HG03045 (cell line): ENCODE results near the gene KRTAP5-11.
"Not testable (repeated sequence)": the region's sequence is repeated elsewhere in the genome, so short reads cannot be mapped to it uniquely, and the experiment has no call there.

Source experiments
- ATAC-seq: cut with Tn5 transposase; IDR thresholded peaks from one replicate; pipeline ENCODE4 v1.9.1; 2021; ENCODE audit warnings: mild to moderate bottlenecking, moderate library complexity; ENCODE audit not compliant: unreplicated experiment

KRTAP5-11 gene

DNA sequence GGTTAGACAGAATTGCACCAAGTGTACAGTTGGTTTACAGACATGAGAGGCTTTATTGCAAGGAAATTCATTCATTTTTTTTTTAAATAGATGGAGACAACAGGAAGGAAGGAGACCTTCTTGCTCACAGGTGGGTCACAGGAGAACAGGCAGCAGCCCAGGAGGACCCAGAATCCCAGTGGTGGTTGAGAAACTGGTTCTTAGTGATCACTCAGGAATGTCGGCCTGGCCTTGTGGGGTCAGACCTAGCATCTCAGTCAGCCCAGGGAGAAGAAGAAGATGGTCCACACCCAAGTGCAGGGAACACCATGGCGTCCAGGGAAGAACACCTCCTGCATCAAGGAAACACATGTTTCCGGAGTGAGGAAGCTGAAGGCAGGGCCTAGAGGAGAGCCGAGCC lies 849 bp downstream of the KRTAP5-11 start:
- no peak for ATAC-seq

DNA sequence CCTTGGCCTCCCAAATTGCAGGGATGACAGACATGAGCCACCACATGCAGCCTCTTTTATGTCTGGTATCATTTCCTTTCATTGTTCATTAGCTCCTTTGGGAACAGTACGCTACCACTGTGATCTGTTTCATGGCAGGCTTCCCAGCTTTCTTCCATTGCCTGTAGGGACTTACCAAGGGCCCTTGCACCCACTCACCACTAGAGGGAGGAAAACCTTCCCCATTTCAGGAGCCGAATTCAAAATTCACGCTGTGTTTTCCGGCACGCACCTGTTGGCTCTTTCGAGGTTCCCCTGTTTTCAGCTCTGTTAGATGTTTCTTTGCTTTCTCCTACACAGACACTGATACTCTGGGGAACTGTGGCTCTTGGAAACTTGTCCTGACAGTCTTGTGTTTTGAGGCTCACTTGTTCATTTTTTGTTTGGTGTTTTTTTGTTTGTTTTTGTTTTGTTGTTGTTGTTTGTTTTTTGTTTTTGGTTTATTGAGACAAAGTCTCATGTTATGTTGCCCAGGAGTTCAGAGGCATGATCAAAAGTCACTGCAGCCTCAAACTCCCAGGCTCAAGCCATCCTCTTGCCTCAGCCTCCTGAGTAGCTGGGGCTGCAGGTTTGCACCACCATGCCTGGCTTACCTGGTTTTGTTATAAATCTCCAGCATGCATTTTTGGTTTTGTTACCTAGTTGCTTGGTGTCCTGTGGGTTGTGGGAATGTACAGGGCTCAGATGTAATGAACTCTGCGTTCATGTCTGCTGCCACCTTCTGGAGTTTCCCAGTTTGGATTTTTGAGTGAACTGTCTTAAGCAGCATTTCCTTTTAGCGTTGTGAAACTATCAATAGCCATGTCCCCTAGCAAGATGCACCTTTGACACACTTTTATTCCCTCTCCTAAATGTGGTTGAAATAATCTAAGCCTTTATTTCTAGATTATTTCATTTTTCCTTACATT lies 2.3 kb downstream of the KRTAP5-11 start:
- ATAC-seq: no peak

- not testable (repeated sequence) for ATAC-seq
Observed at GRCh38 chr11:71579513-71579912, 3.2 kb downstream of the KRTAP5-11 start.

GRCh38 chr11:71577469-71578004 lies 5.1 kb downstream of the KRTAP5-11 start:
- no peak for ATAC-seq

DNA sequence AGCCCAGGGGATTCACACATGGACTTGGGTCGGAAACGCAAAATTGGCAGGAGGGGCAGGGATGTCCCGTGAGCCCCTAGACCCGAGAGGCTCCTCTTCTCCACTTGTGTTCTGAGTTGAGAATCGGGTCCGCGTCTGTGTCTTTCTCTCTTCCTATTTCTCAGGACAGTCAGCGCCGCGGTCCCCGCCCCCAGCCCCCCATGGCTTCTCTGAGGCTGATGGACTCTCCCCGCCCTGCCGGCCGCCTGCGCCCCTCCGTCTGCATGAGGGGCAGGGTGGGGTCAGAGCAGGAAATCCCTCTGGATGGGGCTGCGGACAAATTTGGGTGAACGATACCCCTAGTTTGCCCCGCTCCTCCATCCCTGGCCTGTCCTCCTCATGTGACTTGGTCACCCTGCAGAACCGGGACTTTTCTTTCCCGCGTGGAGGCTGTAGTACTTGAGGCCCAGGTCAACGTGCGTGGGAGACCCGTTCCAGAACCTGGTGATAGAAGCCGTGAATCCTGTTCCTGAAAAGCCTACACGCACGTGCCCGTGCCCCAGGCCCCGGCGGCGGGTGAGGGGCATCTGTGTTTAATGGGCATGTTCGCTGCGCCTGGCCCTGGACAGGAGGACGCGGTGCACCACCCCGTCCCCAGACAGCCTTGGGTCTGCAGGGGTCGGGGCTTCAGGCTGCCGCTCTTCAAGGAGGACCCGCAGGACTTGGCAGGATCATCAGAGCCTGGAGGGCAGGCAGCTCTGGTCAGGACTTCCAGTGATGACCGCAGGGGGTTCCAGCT lies 5.8 kb downstream of the KRTAP5-11 start:
- not testable (repeated sequence) for ATAC-seq

GRCh38 chr11:71575723-71576424 lies 6.8 kb downstream of the KRTAP5-11 start:
- no peak for ATAC-seq

DNA sequence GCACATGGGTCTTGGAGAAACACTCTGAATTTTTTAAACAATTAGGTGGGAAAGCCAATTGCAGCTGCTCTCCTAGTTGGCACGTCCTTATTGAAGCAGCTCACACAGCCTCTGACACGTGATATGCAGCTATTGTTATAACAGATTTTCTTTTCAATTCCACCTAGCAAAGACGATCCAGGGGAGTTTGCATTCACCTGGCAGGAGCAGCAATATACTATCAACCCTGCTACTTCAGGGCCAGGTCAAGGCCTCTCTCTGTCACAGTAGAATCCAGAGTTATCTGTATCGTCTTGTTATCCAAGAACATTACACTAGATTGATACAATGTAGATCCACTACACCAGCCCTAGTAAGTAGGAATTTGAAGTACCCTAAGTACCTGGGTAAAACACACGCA lies 8.3 kb downstream of the KRTAP5-11 start:
- ATAC-seq: no peak

- ATAC-seq: no peak
Observed at GRCh38 chr11:71572811-71573210, 9.9 kb downstream of the KRTAP5-11 start.

- ATAC-seq: not testable (repeated sequence)
Observed at GRCh38 chr11:71571101-71571850, 11.4 kb downstream of the KRTAP5-11 start.

DNA sequence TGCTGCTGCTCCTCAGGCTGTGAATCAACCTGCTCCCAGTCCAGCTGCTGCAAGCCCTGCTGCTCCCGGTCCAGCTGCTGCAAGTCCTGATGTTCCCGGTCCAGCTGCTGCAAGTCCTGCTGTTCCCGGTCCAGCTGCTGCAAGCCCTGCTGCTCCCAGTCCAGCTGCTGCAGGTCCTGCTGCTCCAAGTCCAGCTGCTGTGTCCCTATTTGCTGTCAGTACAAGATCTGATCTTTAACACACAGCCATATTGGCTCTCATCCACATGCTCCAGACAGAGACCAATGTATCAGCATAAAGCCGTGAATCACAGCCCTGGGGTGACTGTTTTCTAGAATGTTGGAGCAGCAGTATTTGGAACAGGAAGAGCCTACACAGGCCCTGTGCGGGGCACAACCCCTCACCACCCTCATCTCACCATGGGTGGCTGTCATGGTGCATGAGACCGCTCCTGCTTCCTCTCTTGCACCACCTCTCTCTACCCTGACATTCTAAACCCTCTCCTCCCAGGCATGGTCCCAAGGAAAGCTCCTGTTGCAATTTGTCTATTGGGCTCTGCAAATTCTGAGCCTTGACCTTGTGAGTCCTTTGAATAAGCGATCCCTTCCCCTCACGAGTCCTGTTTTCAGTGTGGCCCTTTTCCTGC lies 13.8 kb downstream of the KRTAP5-11 start:
- ATAC-seq: no peak

DNA sequence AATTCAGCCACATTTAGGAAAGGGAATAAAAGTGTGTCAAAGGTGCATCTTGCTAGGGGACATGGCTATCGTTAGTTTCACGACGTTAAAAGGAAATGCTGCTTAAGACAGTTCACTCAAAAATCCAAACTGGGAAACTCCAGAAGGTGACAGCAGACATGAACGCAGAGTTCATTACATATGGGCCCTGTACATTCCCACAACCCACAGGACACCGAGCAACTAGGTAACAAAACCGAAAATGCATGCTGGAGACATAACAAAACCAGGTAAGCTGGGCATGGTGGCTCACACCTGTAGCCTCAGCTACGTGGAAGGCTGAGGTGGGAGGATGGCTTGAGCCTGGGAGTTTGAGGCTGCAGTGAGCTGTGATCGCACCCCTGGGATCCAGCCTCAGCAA lies 15.0 kb downstream of the KRTAP5-11 start:
- ATAC-seq: not testable (repeated sequence)

- ATAC-seq: not testable (repeated sequence)
Observed at GRCh38 chr11:71566626-71567599, 15.8 kb downstream of the KRTAP5-11 start.

DNA sequence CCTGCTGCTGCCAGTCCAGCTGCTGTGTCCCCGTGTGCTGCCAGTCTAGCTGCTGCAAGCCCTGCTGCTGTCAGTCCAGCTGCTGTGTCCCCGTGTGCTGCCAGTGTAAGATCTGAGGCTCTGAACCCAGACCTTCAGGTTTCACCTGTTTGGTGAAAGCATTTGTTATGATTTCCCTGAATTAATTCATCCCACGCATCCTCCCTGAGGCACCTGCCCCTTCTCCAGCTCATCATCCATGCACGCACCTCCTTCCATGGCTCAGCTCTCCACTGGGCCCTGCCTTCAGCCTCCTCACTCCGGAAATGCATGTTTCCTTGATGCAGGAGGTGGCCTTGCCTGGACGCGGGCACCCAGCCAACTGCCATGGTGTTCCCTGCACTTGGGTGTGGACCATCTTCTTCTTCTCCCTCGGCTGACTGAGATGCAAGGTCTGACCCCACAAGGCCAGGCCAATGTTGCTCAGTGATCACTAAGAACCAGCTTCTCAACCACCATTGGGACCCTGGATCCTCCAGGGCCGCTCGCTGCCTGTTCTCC lies 16.5 kb downstream of the KRTAP5-11 start:
- ATAC-seq: no peak

DNA sequence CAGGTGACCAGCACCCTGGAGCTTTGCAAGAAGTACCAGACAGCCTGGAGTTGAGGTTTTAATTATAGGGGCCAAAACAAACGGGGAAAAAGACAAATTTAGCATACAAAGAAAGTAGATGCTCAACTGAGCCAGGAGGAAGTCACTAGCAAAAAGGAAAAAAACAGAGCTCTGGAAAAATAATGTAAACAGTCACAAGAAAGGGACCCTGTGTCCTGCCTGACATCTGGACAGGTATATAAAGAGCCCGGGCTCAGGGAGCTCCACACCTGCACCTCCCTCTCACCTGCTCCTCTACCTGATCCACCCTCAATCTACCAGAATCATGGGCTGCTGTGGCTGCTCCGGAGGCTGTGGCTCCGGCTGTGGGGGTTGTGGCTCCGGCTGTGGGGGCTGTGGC lies 17.4 kb downstream of the KRTAP5-11 start, which contains the start of gene KRTAP5-10:
TSS of gene KRTAP5-10 (plus strand) at position 301 of the 400 bp plus-strand sequence. CDS start at position 326, 25 bp downstream.
- ATAC-seq: no peak

GRCh38 chr11:71564430-71564829 lies 18.2 kb downstream of the KRTAP5-11 start:
- no peak for ATAC-seq

DNA sequence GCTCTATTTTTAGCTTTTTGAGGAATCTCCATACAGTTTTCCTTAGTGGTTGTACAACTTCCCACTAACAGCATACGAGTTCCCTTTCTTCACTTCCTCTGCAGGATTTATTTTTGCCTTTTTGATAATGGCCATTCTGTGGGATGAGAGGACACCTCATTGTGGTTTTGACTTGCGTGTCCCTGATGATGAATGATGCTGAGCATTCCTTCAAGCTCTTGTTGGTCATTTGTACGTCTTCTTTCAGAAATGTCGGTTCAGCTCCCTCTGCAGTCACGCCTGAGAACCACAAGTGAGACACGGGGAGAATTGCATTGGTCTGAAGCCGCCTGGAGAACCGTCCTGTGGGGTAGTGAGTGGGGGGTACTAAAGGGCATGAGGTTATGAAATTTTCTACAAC lies 19.3 kb downstream of the KRTAP5-11 start:
- ATAC-seq: no peak

- no peak for ATAC-seq
Observed at GRCh38 chr11:71562120-71562519, 20.6 kb downstream of the KRTAP5-11 start.

DNA sequence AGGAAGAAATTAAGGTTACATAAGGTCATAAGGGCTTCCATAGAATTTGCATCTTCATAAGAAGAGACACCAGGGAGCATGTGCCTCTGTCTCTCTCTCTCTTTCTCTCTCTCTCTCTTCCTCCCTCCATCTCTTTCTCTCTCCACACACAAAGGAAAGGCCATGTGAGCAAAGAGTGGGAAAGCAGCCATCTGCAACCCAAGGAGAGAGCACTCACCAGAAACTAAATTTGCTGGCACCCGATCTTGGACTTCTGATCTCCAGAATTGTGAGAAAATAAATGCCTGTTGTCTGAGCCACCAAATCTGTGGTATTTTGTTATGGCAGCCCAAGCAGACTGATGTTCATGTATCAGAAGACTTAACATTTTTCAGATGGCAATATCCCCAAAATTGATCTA lies 23.7 kb downstream of the KRTAP5-11 start:
- no peak for ATAC-seq
